OCI-LY7 (cell line): ENCODE results near the gene TGM6.

Experiments
- EZH2phosphoT487 ChIP-seq: fragments of 200-600 bp; sonication (generic); IDR thresholded peaks from 2 replicates; pipeline ENCODE4 v1.6.1; 2018; ENCODE audit warnings: low read depth, borderline replicate concordance, mild to moderate bottlenecking, mixed run types, antibody characterized with exemption, low read length, moderate library complexity, mixed read lengths
- TF ChIP-seq, protein P1 (sequence below): fragments of 200-600 bp; sonication (generic); conservative IDR thresholded peaks from 2 replicates; pipeline ENCODE4 v1.5.1; 2014; ENCODE audit warnings: mild to moderate bottlenecking, antibody characterized with exemption, low read length, moderate library complexity, mixed read lengths

- TF ChIP-seq, protein P1, sequence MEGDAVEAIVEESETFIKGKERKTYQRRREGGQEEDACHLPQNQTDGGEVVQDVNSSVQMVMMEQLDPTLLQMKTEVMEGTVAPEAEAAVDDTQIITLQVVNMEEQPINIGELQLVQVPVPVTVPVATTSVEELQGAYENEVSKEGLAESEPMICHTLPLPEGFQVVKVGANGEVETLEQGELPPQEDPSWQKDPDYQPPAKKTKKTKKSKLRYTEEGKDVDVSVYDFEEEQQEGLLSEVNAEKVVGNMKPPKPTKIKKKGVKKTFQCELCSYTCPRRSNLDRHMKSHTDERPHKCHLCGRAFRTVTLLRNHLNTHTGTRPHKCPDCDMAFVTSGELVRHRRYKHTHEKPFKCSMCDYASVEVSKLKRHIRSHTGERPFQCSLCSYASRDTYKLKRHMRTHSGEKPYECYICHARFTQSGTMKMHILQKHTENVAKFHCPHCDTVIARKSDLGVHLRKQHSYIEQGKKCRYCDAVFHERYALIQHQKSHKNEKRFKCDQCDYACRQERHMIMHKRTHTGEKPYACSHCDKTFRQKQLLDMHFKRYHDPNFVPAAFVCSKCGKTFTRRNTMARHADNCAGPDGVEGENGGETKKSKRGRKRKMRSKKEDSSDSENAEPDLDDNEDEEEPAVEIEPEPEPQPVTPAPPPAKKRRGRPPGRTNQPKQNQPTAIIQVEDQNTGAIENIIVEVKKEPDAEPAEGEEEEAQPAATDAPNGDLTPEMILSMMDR: no peak
- no peak for TF ChIP-seq EZH2phosphoT487
Measured at GRCh38 chr20:2416541-2417212, 36.0 kb downstream of the TGM6 start.
